KMS-11 (cell line): Measurements from ENCODE around the gene CTSH.

Experiments
- H2AFZ ChIP-seq: fragments of 200-600 bp; sonication (generic); 2 replicates; pipeline ENCODE4 v1.6.1; 2016; ENCODE audit warnings: antibody characterized with exemption, mixed run types, low read depth
- H3K27ac ChIP-seq: fragments of 200-600 bp; sonication (generic); 2 replicates; pipeline ENCODE4 v1.6.1; 2016; ENCODE audit warnings: mild to moderate bottlenecking, mixed run types
- H3K27me3 ChIP-seq: fragments of 200-600 bp; sonication (generic); 2 replicates; pipeline ENCODE4 v1.6.1; 2017; ENCODE audit warnings: mild to moderate bottlenecking, low read depth, mixed run types, moderate library complexity; ENCODE audit not compliant: insufficient read depth
- H3K36me3 ChIP-seq: fragments of 200-600 bp; sonication (generic); 2 replicates; pipeline ENCODE4 v1.6.1; 2017; ENCODE audit warnings: mild to moderate bottlenecking, mixed run types; ENCODE audit not compliant: insufficient read depth
- H3K4me1 ChIP-seq: fragments of 200-600 bp; sonication (generic); 2 replicates; pipeline ENCODE4 v1.6.1; 2016; ENCODE audit warnings: mild to moderate bottlenecking, low read depth, mixed run types; ENCODE audit not compliant: poor library complexity, severe bottlenecking
- H3K4me2 ChIP-seq: fragments of 200-600 bp; sonication (generic); 2 replicates; pipeline ENCODE4 v1.7.0; 2016; ENCODE audit warnings: mild to moderate bottlenecking, mixed run types
- H3K4me3 ChIP-seq: fragments of 200-600 bp; sonication (generic); IDR thresholded peaks from 2 replicates; pipeline ENCODE4 v1.6.1; 2017; ENCODE audit warnings: low read depth, low read length, mixed read lengths; ENCODE audit not compliant: insufficient read depth
- H3K79me2 ChIP-seq: fragments of 200-600 bp; sonication (generic); 2 replicates; pipeline ENCODE4 v1.6.1; 2016; ENCODE audit warnings: low read depth, mixed run types; ENCODE audit not compliant: insufficient read depth
- H3K9ac ChIP-seq: fragments of 200-600 bp; sonication (generic); 2 replicates; pipeline ENCODE4 v1.6.1; 2016; ENCODE audit warnings: mild to moderate bottlenecking, mixed run types
- H4K20me1 ChIP-seq: fragments of 200-600 bp; sonication (generic); 2 replicates; pipeline ENCODE4 v1.6.1; 2016; ENCODE audit warnings: mild to moderate bottlenecking, mixed run types; ENCODE audit not compliant: insufficient read depth
- TF ChIP-seq, protein P1 (sequence below): fragments of 200-600 bp; sonication (generic); conservative IDR thresholded peaks from 2 replicates; pipeline ENCODE4 v1.6.1; 2017; ENCODE audit warnings: low read depth, mild to moderate bottlenecking, antibody characterized with exemption, low read length, moderate library complexity, mixed read lengths

Gene CTSH

DNA sequence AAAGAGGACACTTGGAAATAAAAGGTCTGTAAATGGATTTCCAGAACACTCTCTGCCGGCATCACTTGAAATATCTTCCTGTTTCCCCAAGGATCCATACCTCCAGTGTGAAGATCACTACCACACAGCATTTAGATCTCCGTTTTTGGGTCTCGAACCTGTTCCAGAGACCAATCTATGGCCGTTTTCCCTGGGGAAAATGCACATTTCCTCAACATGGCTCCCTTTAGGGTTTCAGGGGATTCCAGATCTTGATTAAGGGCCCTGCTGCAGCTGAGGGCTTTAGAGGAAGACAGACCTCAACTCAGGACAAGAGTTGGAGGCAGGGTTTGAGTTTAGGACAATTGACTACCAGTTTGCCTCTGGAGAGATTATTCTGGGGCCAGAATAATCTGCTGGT, 2.1 kb downstream of the CTSH start:
- no peaks in the 10 kb centered on the region for H3K79me2 ChIP-seq
- H3K27ac ChIP-seq, result no peak overlapping the region
- no peak overlapping the region for H3K4me2 ChIP-seq
- no peak overlapping the region for H3K4me3 ChIP-seq
- H3K36me3 ChIP-seq, result no peaks in the 10 kb centered on the region
- no peaks in the 10 kb centered on the region for H4K20me1 ChIP-seq
- no peaks in the 10 kb centered on the region for H3K27me3 ChIP-seq
- TF ChIP-seq, protein P1, sequence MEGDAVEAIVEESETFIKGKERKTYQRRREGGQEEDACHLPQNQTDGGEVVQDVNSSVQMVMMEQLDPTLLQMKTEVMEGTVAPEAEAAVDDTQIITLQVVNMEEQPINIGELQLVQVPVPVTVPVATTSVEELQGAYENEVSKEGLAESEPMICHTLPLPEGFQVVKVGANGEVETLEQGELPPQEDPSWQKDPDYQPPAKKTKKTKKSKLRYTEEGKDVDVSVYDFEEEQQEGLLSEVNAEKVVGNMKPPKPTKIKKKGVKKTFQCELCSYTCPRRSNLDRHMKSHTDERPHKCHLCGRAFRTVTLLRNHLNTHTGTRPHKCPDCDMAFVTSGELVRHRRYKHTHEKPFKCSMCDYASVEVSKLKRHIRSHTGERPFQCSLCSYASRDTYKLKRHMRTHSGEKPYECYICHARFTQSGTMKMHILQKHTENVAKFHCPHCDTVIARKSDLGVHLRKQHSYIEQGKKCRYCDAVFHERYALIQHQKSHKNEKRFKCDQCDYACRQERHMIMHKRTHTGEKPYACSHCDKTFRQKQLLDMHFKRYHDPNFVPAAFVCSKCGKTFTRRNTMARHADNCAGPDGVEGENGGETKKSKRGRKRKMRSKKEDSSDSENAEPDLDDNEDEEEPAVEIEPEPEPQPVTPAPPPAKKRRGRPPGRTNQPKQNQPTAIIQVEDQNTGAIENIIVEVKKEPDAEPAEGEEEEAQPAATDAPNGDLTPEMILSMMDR, result no peak
- no peak overlapping the region for H2AFZ ChIP-seq
- H3K9ac ChIP-seq, result no peak overlapping the region
- peaks cover 7% of the 10 kb centered on the region for H3K4me1 ChIP-seq

DNA sequence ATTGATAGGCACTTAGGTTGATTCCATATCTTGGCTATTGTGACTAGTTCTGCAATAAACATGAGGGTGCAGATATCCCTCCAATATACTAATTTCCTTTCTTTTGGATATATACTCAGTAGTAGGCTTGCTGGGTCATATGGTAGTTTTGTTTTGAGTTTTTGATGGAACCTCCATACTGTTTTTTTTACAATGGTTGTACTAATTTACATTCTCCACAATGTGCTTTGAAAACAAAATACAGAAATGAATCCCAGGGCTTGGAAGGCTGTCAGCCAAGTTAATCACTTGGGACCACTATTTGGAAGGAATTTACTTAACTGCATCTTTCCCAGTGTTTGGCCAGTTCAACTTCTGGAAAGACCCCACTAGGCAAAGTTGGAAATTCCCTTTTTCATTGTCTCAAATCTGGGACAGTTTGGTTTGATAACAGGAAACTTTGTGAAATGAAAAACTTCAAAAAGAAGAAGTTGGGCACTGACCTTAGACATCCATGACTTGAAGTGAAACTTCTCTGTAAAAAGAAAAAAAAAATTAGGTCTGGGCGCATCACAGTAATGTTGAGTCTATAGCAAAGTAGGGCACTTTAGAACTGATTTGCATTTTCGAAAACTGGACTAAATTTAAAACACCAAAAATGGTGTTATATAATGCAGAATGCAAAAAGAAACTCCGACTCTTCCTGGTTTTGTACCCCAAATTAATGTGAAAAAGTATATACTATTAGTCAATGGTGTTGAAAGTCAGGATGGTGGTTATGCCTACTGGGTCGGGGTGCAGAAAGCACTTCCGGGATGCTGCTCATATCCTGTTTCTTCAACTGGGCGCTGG, 6.0 kb downstream of the CTSH start:
- H3K4me2 ChIP-seq, result no peak overlapping the region
- H3K36me3 ChIP-seq, result no peaks in the 10 kb centered on the region
- H3K27ac ChIP-seq, result no peak overlapping the region
- no peaks in the 10 kb centered on the region for H3K79me2 ChIP-seq
- TF ChIP-seq, protein P1, result no peak
- H3K27me3 ChIP-seq, result no peaks in the 10 kb centered on the region
- H2AFZ ChIP-seq, result no peak overlapping the region
- H4K20me1 ChIP-seq, result no peaks in the 10 kb centered on the region
- no peak overlapping the region for H3K9ac ChIP-seq
- H3K4me1 ChIP-seq, result peaks cover 7% of the 10 kb centered on the region
- H3K4me3 ChIP-seq, result no peak overlapping the region

DNA sequence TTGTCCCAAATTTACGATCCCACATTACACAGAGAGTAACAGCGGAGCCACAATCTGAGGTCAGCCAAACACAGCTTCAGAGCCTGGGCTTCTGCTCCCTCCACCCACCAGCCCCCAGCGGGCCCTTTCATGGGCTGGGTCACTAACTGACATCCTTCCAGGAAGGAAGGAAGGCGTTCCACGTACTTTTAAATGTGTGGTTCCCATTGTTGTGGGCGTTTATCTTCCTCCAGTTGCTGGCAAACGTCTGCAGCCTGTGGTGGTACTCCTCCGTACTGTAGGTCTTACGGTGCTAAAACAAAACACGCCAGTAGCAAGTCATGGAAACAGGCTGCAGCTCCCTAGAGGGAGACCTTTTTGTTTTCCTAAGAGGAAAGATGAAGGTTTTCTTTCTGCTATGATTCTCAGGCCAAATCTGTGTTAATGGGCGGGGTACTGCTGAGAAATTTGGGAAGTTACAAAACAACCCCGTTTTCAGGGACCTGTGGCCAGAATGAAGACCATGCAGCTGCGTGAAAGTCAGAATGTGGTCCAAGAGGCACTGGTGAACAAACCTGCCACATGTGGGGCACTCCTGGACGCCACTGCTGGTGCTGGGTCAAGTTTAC, 7.6 kb downstream of the CTSH start:
- H4K20me1 ChIP-seq, result no peaks in the 10 kb centered on the region
- H3K4me2 ChIP-seq, result no peak overlapping the region
- no peaks in the 10 kb centered on the region for H3K36me3 ChIP-seq
- H3K79me2 ChIP-seq, result no peaks in the 10 kb centered on the region
- no peak overlapping the region for H3K27ac ChIP-seq
- no peak overlapping the region for H3K4me3 ChIP-seq
- H3K27me3 ChIP-seq, result no peaks in the 10 kb centered on the region
- H3K4me1 ChIP-seq, result peaks cover 7% of the 10 kb centered on the region
- TF ChIP-seq, protein P1, result no peak
- H3K9ac ChIP-seq, result no peak overlapping the region
- H2AFZ ChIP-seq, result no peak overlapping the region

DNA sequence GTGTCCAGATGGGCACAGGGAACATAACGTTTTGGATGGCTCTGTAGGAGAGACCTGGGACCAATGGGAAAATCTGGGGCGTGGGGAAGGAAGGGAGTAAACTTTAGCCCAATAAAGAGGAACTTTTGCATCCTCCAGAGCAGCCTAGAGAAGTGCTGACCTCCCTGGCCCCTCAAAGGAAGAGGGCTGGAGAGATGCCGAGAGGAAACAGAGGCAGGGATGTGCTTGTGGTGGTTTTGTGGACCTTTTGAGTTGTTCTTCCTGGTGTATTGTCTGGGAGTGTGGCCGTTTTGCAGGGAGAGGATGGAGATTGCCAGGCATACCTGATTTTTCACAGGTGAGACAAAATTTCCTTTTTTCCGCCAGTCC, 10.2 kb downstream of the CTSH start:
- no peak overlapping the region for H3K4me3 ChIP-seq
- H3K27me3 ChIP-seq, result no peaks in the 10 kb centered on the region
- H3K4me2 ChIP-seq, result no peak overlapping the region
- H3K27ac ChIP-seq, result no peak overlapping the region
- no peaks in the 10 kb centered on the region for H3K79me2 ChIP-seq
- no peak overlapping the region for H2AFZ ChIP-seq
- peaks cover 7% of the 10 kb centered on the region for H3K4me1 ChIP-seq
- no peaks in the 10 kb centered on the region for H4K20me1 ChIP-seq
- no peaks in the 10 kb centered on the region for H3K36me3 ChIP-seq
- H3K9ac ChIP-seq, result no peak overlapping the region
- TF ChIP-seq, protein P1, result no peak
